H1 (cell line): ENCODE results near the gene TMEM151A. TPM values are rescaled to one million over a fixed set of nuclear protein-coding genes. Genes with fewer than 3 reads are reported as not detected.

Source experiments
- RNF2 ChIP-seq: fragments of 200-900, 300-1000 bp; sonication (generic); IDR thresholded peaks from 2 replicates; pipeline ENCODE4 v1.7.1; 2016; ENCODE audit warnings: borderline replicate concordance, low read depth, mild to moderate bottlenecking, antibody characterized with exemption, low read length; ENCODE audit not compliant: poor library complexity, severe bottlenecking; ENCODE audit errors: missing control alignments
- USF2 ChIP-seq: IDR thresholded peaks from 2 replicates; pipeline ENCODE4 v1.6.1; 2011; ENCODE audit warnings: low read length, improper control_type of control experiment
- polyA plus RNA-seq, 7 experiments: library from polyadenylated mRNA; depleted of rRNA in 3 of 7; stranded (reverse) in 5 of 7; unstranded in 2 of 7; fragments of >200 nt in 5 of 7; fragments of 200-250 nt in 2 of 7; gene quantifications; 1 replicate in 5 of 7; 2 replicates in 1 of 7; 4 replicates in 1 of 7; pipeline versions ENCODE4 v1.2.1 to v1.2.3, GENCODE V29; 2011 to 2013; ENCODE audit warnings: missing spikeins in 2 of 7, mixed read lengths in 2 of 7
- total RNA-seq: library from RNA; stranded (reverse); fragmentation: NEBNext Ultra II Directional; extraction: Animal tissue kit (Norgen Biotek cat#: 25700); gene quantifications from 2 replicates; pipeline ENCODE4 v1.2.1, GENCODE V29; 2021

TMEM151A gene
- total and polyA plus RNA-seq, 2 of the 8 experiments (the other 6 are each of a cell fraction or from before 2014, with no cell fraction given), result 3.2 TPM

DNA sequence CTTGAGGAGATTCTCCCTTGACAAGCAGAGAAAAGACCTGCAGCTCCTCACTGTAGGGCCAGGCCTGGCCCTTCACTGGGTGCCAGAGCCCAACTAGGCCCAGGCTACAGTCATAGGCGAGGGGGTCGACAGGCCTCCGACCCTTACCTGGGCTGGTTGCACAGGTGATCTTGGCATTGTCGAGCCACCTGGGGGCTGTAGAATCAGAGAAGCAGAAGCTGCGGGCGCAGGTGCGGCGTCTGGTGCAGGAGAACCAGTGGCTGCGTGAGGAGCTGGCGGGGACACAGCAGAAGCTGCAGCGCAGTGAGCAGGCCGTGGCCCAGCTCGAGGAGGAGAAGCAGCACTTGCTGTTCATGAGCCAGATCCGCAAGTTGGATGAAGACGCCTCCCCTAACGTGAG lies 30.1 kb upstream of the TMEM151A start (continued):
- TF ChIP-seq USF2 (no peak), RNF2 (no peak)
